Esophagus squamous epithelium (tissue), 5 donors: ENCODE measurements around the gene CCDC40. TPM values are rescaled to one million over a fixed set of nuclear protein-coding genes. Genes with fewer than 3 reads are reported as not detected.

ENCODE experiments used
- DNase-seq: peaks from one replicate; lab custom pipeline; 2025; lab: John Stamatoyannopoulos, UW
- H3K27ac ChIP-seq, 4 donors: fragments of 200-600 bp; sonication (generic); one replicate each; pipeline ENCODE4 v1.5.1; 2016 to 2019; ENCODE audit warnings: mild to moderate bottlenecking in 1 of 4
- H3K27me3 ChIP-seq, 4 donors: fragments of 200-600 bp; sonication (generic); 1 replicate in 3 of 4; 2 replicates in 1 of 4; pipeline versions ENCODE4 v1.5.1 to v1.6.0; 2017 to 2021; ENCODE audit warnings: antibody characterized with exemption in 1 of 4
- H3K36me3 ChIP-seq, 3 donors: fragments of 200-600 bp; sonication (generic); one replicate each; pipeline ENCODE4 v1.5.1; 2016 to 2019
- H3K4me1 ChIP-seq, 3 donors: fragments of 200-600 bp; sonication (generic); one replicate each; pipeline ENCODE4 v1.5.1; 2017 to 2019
- H3K4me3 ChIP-seq, 4 donors: fragments of 200-600 bp; sonication (generic); 1 replicate in 3 of 4; 2 replicates in 1 of 4; pipeline ENCODE4 v1.5.1; 2016 to 2019; ENCODE audit warnings: mild to moderate bottlenecking in 2 of 4, moderate library complexity in 1 of 4
- H3K9me3 ChIP-seq, 3 donors: fragments of 200-600 bp; sonication (generic); one replicate each; pipeline ENCODE4 v1.5.1; 2016 to 2019
- POLR2A ChIP-seq, 4 donors: fragments of 450-650 bp; IDR thresholded peaks; one replicate each; pipeline ENCODE4 v1.6.1; 2017; ENCODE audit warnings: antibody characterized with exemption in 4 of 4, mild to moderate bottlenecking in 4 of 4, moderate library complexity in 3 of 4
- WGBS, 2 donors: methylation state at CpG; one replicate each; pipeline ENCODE4 v1.1.5; 2018; 5-methylcytosine and 5-hydroxymethylcytosine counted together
- intact Hi-C: fragments of 100-400 bp; cut with DNase I; formaldehyde crosslinking; loops from one replicate; pipeline ENCODE4 v1.15.0; 2022
- small RNA-seq, 4 donors: library from RNA; depleted of rRNA; stranded (forward); fragments of <200 nt; gene quantifications; one replicate each; pipeline ENCODE3, GENCODE V24; 2016
- total RNA-seq, 4 donors: library from RNA; depleted of rRNA; stranded (reverse); fragments of >200 nt; gene quantifications; one replicate each; pipeline ENCODE4 v1.1.0, GENCODE V29; 2016
- TF ChIP-seq, protein P1 (sequence below), 6 experiments: fragments of 450-650 bp in 4 of 6; fragments of 200-600 bp in 2 of 6; sonication (generic) in 2 of 6; IDR thresholded peaks; one replicate each; pipeline ENCODE4 v1.5.1; 2016 to 2019; ENCODE audit warnings: antibody characterized with exemption in 6 of 6, mild to moderate bottlenecking in 4 of 6, moderate library complexity in 4 of 6
- donor health status: DM: yes; HTN: yes; CAD: no.

The CCDC40 gene
- total RNA-seq, 4 donors from 2014 or later = 0.32 to 3.9 (median 2.1) TPM

DNA sequence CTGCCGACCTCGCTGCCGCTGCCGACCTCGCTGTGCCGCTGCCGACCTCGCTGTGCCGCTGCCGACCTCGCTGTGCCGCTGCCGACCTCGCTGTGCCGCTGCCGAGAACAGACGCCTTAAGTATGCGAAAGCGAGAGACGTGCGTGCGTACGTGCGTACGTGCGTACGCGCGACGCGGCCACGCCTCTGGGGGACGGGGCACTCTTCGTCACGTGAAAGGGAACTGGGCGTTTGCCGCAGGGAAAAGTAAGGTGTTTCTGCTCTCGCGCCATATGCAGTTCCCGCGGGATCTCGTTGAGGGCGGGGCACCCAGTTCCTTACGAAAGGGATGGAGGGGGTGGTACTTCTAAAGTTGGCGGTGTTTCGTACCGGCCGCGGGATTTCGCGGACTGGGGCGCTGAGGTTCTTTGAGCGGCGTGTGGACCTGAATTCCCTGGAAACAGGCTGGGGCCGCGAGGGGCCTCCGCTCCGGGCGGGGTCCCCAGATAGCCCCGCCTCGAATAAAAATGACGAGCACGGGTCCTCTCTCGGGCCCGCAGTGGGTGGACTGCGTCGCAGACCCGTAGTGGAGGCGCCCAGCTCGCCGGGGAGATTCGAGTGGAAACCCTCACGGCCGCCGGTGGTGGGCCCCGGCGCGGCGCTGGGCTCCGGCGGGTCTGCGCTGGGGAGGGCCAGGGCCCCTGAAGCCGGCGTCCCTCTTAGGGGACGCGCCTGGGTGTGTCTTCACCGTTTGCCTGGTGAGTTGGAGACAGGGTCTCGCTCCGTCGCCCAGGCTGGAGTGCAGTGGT, 110.8 kb downstream of the CCDC40 start, which contains the start of gene EIF4A3:
TSS of gene EIF4A3 (minus strand) at position 94 of the 788 bp plus-strand sequence. CDS start 167 bp downstream, outside the sequence.
- WGBS, 2 donors = 0 to 2% methylated on average over 8 to 16 of the region's 90 CpGs
- peak; percentile 90 for DNase-seq
- H3K27me3 ChIP-seq = no peaks in the 10 kb centered on the region
- H3K4me3 ChIP-seq = peak within 1 kb of the TSS; percentile 67 to 97 (median 82)
- H3K36me3 ChIP-seq = peaks cover 12 to 22% (median 14%) of the 10 kb centered on the region in 3 donors
- no peaks in the 10 kb centered on the region for H3K9me3 ChIP-seq
- peaks cover 12 to 50% (median 27%) of the 10 kb centered on the region in 3 donors for H3K4me1 ChIP-seq
- TF ChIP-seq, protein P1, sequence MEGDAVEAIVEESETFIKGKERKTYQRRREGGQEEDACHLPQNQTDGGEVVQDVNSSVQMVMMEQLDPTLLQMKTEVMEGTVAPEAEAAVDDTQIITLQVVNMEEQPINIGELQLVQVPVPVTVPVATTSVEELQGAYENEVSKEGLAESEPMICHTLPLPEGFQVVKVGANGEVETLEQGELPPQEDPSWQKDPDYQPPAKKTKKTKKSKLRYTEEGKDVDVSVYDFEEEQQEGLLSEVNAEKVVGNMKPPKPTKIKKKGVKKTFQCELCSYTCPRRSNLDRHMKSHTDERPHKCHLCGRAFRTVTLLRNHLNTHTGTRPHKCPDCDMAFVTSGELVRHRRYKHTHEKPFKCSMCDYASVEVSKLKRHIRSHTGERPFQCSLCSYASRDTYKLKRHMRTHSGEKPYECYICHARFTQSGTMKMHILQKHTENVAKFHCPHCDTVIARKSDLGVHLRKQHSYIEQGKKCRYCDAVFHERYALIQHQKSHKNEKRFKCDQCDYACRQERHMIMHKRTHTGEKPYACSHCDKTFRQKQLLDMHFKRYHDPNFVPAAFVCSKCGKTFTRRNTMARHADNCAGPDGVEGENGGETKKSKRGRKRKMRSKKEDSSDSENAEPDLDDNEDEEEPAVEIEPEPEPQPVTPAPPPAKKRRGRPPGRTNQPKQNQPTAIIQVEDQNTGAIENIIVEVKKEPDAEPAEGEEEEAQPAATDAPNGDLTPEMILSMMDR (IDR thresholded peaks at IDR 0.05) = peak in 2 of 6 experiments; percentile 13 to 26
- peak in 3 of 4 donors; percentile 88 to 94 (median 91) for TF ChIP-seq POLR2A (IDR thresholded peaks at IDR 0.05)
- intact Hi-C loops = no loop called here
- peak within 1 kb of the TSS; percentile 95 to 99 (median 96) for H3K27ac ChIP-seq

Small RNA genes within 50 kb of the gene (small RNA-seq; reads per million reads assigned to genes)
- gene AC087741.2 (0 reads per million in 4 donors), gene MIR1268B (0 reads per million in 4 donors)

Other genes with a start within 250 kb of the CCDC40 start
- gene CBX8, start 239.6 kb upstream of the CCDC40 start, total RNA-seq = 1 to 10 TPM; 2.3 to 4.7 (median 2.6) TPM
- gene CBX4, start 197.2 kb upstream of the CCDC40 start, total RNA-seq = 10 to 100 TPM in 3 of 4 donors, 1 to 10 TPM in 1; 9.0 to 26.3 (median 17.1) TPM
- gene TBC1D16, start 770 bp upstream of the CCDC40 start, total RNA-seq = 10 to 100 TPM in 2 of 4 donors, 1 to 10 TPM in 2; 6.4 to 20.2 (median 11.5) TPM
- gene GAA, start 64.9 kb downstream of the CCDC40 start, total RNA-seq = 10 to 100 TPM; 14.3 to 50.4 (median 28.7) TPM
- 100 to 1,000 TPM in 2 of 4 donors, 10 to 100 TPM in 2; 69.0 to 112 (median 94.7) TPM for gene EIF4A3, start 110.5 kb downstream of the CCDC40 start, total RNA-seq
- 10 to 100 TPM; 13.0 to 54.3 (median 27.6) TPM for gene CARD14, start 133.4 kb downstream of the CCDC40 start, total RNA-seq
- gene SGSH, start 183.7 kb downstream of the CCDC40 start, total RNA-seq = 10 to 100 TPM in 3 of 4 donors, 1 to 10 TPM in 1; 8.7 to 18.7 (median 12.9) TPM
- 10 to 100 TPM in 1 of 4 donors, 1 to 10 TPM in 3; 5.7 to 11.4 (median 7.6) TPM for gene SLC26A11, start 183.8 kb downstream of the CCDC40 start, total RNA-seq
- 10 to 100 TPM; 56.1 to 67.9 (median 60.9) TPM for gene RNF213, start 224.2 kb downstream of the CCDC40 start, total RNA-seq